ENCODE measurements around the gene SAMM50.

Gene SAMM50

GRCh38 chr22:43955040-43955882 lies at the start of gene SAMM50:
TSS of gene SAMM50 (plus strand) at chr22:43955442. CDS start at chr22:43955578, 136 bp downstream.
- peak; percentile 81 to 89 (median 83) for DNase-seq (ENCODE audit: low read depth in 2 of 3, low spot score in 1 of 3)

- no peak for DNase-seq (ENCODE audit: low read depth in 2 of 3, low spot score in 1 of 3)
These were observed 49.6 kb upstream of the SAMM50 start for GRCh38 chr22:43905681-43906080.

- no peak for DNase-seq (ENCODE audit: low read depth in 2 of 3, low spot score in 1 of 3)
These were observed 45.5 kb upstream of the SAMM50 start for GRCh38 chr22:43909708-43910107.

GRCh38 chr22:43910178-43910695 lies 45.0 kb upstream of the SAMM50 start:
- no peak for DNase-seq (ENCODE audit: low read depth in 2 of 3, low spot score in 1 of 3)

- DNase-seq (ENCODE audit: low read depth in 2 of 3, low spot score in 1 of 3) = no peak
These were observed 43.9 kb upstream of the SAMM50 start for GRCh38 chr22:43911351-43911750.

GRCh38 chr22:43917521-43917920 lies 37.7 kb upstream of the SAMM50 start:
- DNase-seq (ENCODE audit: low read depth in 2 of 3, low spot score in 1 of 3) = no peak

- no peak for DNase-seq (ENCODE audit: low read depth in 2 of 3, low spot score in 1 of 3)
These were observed 35.9 kb upstream of the SAMM50 start for GRCh38 chr22:43919106-43919973.

- no peak for DNase-seq (ENCODE audit: low read depth in 2 of 3, low spot score in 1 of 3)
These were observed 33.9 kb upstream of the SAMM50 start for GRCh38 chr22:43921370-43921769.

- DNase-seq (ENCODE audit: low read depth in 2 of 3, low spot score in 1 of 3) = no peak
These were observed 33.1 kb upstream of the SAMM50 start for GRCh38 chr22:43922123-43922522.

- no peak for DNase-seq (ENCODE audit: low read depth in 2 of 3, low spot score in 1 of 3)
These were observed 32.1 kb upstream of the SAMM50 start for GRCh38 chr22:43923191-43923590.

- DNase-seq (ENCODE audit: low read depth in 2 of 3, low spot score in 1 of 3) = peak; percentile 59 to 75 (median 62)
These were observed 31.4 kb upstream of the SAMM50 start, which contains the start of gene PNPLA3 for GRCh38 chr22:43923631-43924464. TSS of gene PNPLA3 (plus strand) at chr22:43923805. CDS start at chr22:43923912, 107 bp downstream.

GRCh38 chr22:43924877-43925276 lies 30.4 kb upstream of the SAMM50 start:
- DNase-seq (ENCODE audit: low read depth in 2 of 3, low spot score in 1 of 3) = no peak

- no peak for DNase-seq (ENCODE audit: low read depth in 2 of 3, low spot score in 1 of 3)
These were observed 29.6 kb upstream of the SAMM50 start for GRCh38 chr22:43925433-43926348.

- DNase-seq (ENCODE audit: low read depth in 2 of 3, low spot score in 1 of 3) = no peak
These were observed 28.9 kb upstream of the SAMM50 start for GRCh38 chr22:43926349-43926710.

- no peak for DNase-seq (ENCODE audit: low read depth in 2 of 3, low spot score in 1 of 3)
These were observed 26.8 kb upstream of the SAMM50 start for GRCh38 chr22:43928468-43928867.

GRCh38 chr22:43928908-43929307 lies 26.3 kb upstream of the SAMM50 start:
- DNase-seq (ENCODE audit: low read depth in 2 of 3, low spot score in 1 of 3) = no peak

- no peak for DNase-seq (ENCODE audit: low read depth in 2 of 3, low spot score in 1 of 3)
These were observed 23.5 kb upstream of the SAMM50 start for GRCh38 chr22:43931771-43932170.

- DNase-seq (ENCODE audit: low read depth in 2 of 3, low spot score in 1 of 3) = no peak
These were observed 13.8 kb upstream of the SAMM50 start for GRCh38 chr22:43941449-43941848.

GRCh38 chr22:43944670-43945430 lies 10.4 kb upstream of the SAMM50 start:
- DNase-seq (ENCODE audit: low read depth in 2 of 3, low spot score in 1 of 3) = no peak

Data from stimulated activated CD4-positive, alpha-beta T cell treated with anti-CD3 and anti-CD28 coated beads, Interleukin-12 subunit alpha, Interleukin-12 subunit beta, amount 100 ng/mL, for 48 hours (primary cell).